ENCODE data around the gene STX1B. TPM values are rescaled to one million over a fixed set of nuclear protein-coding genes. Genes with fewer than 3 reads are reported as not detected.
A peak's percentile ranks its signal among the peaks of the same experiment; 100 is the strongest.

STX1B gene
- total RNA-seq, 2 experiments from 2014 or later = 1.3 to 1.5 TPM

- ATAC-seq (no peak), DNase-seq (no peak)
- intact Hi-C loops (cut with DNase I, micrococcal nuclease) = loop anchor here (10.0 kb wide), 2 partner anchors 111 to 311 kb away; partner anchors contain the start of gene VKORC1 (in 1 of the 2)
- CTCF ChIA-PET = interaction anchor here (0.5 to 5.2 kb wide), 24 partner anchors 9 to 885 kb away, joined by 3 to 35 read pairs (median 4); no protein-coding TSS in a partner anchor
- H3K4me3 Mint-ChIP-seq = no peak overlapping the region
- H3K27ac Mint-ChIP-seq = no peak overlapping the region
- H3K27me3 Mint-ChIP-seq = no peaks in the 10 kb centered on the region
- POLR2A ChIA-PET = interaction anchor here (1.0 kb wide), 1 partner anchor 158 kb away, joined by 3 read pairs; no protein-coding TSS in a partner anchor
- H3K9me3 Mint-ChIP-seq (ENCODE audit: low read depth) = no peaks in the 10 kb centered on the region
- H3K36me3 Mint-ChIP-seq (ENCODE audit: low read depth) = peaks cover 18% of the 10 kb centered on the region
- H3K4me1 Mint-ChIP-seq = peaks cover 3% of the 10 kb centered on the region
Observed at GRCh38 chr16:30983898-30984610, 26.4 kb downstream of the STX1B start.

GRCh38 chr16:30983289-30983889 is 27.0 kb downstream of the STX1B start:
- no peak overlapping the region for H3K4me3 Mint-ChIP-seq
- no peaks in the 10 kb centered on the region for H3K9me3 Mint-ChIP-seq (ENCODE audit: low read depth)
- H3K36me3 Mint-ChIP-seq (ENCODE audit: low read depth) = peaks cover 18% of the 10 kb centered on the region
- no peaks in the 10 kb centered on the region for H3K27me3 Mint-ChIP-seq
- intact Hi-C loops (cut with DNase I, micrococcal nuclease) = loop anchor here (10.0 kb wide), 2 partner anchors 111 to 311 kb away; partner anchors contain the start of gene VKORC1 (in 1 of the 2)
- ATAC-seq (no peak), DNase-seq (no peak)
- peaks cover 3% of the 10 kb centered on the region for H3K4me1 Mint-ChIP-seq
- ChIA-PET CTCF (interaction anchor here (0.5 to 5.2 kb wide), 12 partner anchors 10 to 886 kb away, joined by 3 to 35 read pairs (median 4); no protein-coding TSS in a partner anchor), POLR2A (no interaction called here)
- H3K27ac Mint-ChIP-seq = no peak overlapping the region

GRCh38 chr16:30982548-30983288 is 27.7 kb downstream of the STX1B start:
- Mint-ChIP-seq H3K27me3 (no peaks in the 10 kb centered on the region), H3K9me3 (ENCODE audit: low read depth) (no peaks in the 10 kb centered on the region), H3K27ac (no peak overlapping the region), H3K36me3 (ENCODE audit: low read depth) (peaks cover 18% of the 10 kb centered on the region), H3K4me1 (peaks cover 3% of the 10 kb centered on the region), H3K4me3 (no peak overlapping the region)
- DNase-seq = no peak
- ATAC-seq = no peak
- ChIA-PET POLR2A (interaction anchor here (1.1 kb wide), 1 partner anchor 143 kb away, joined by 3 read pairs; no protein-coding TSS in a partner anchor), CTCF (interaction anchor here (0.5 to 5.2 kb wide), 11 partner anchors 11 to 886 kb away, joined by 3 to 35 read pairs (median 4); no protein-coding TSS in a partner anchor)
- intact Hi-C loops (cut with DNase I, micrococcal nuclease) = loop anchor here (10.0 kb wide), 2 partner anchors 112 to 312 kb away; partner anchors contain the start of gene VKORC1 (in 1 of the 2)

GRCh38 chr16:30980959-30981358 is 29.5 kb downstream of the STX1B start:
- intact Hi-C loops (cut with DNase I, micrococcal nuclease) = loop anchor here (10.0 kb wide), 2 partner anchors 114 to 314 kb away; partner anchors contain the start of gene VKORC1 (in 1 of the 2)
- Mint-ChIP-seq H3K4me1 (peaks cover 3% of the 10 kb centered on the region), H3K4me3 (no peak overlapping the region), H3K27ac (no peak overlapping the region), H3K27me3 (no peaks in the 10 kb centered on the region), H3K36me3 (ENCODE audit: low read depth) (peaks cover 24% of the 10 kb centered on the region), H3K9me3 (ENCODE audit: low read depth) (no peaks in the 10 kb centered on the region)
- DNase-seq = no peak
- CTCF ChIA-PET = interaction anchor here (0.6 to 0.7 kb wide), 2 partner anchors 43 to 488 kb away, joined by 3 read pairs; no protein-coding TSS in a partner anchor
- ATAC-seq = no peak
- POLR2A ChIA-PET = interaction anchor here (0.6 kb wide), 1 partner anchor 462 kb away, joined by 3 read pairs; the partner anchor contains the start of gene ZNF843

- ChIA-PET CTCF (interaction anchor here (0.6 kb wide), 1 partner anchor 488 kb away, joined by 3 read pairs; no protein-coding TSS in a partner anchor), POLR2A (no interaction called here)
- no peak overlapping the region for H3K4me3 Mint-ChIP-seq
- intact Hi-C loops (cut with DNase I, micrococcal nuclease) = loop anchor here (10.0 kb wide), 2 partner anchors 114 to 314 kb away; partner anchors contain the start of gene VKORC1 (in 1 of the 2)
- no peaks in the 10 kb centered on the region for H3K9me3 Mint-ChIP-seq (ENCODE audit: low read depth)
- no peak for DNase-seq
- ATAC-seq = no peak
- no peaks in the 10 kb centered on the region for H3K27me3 Mint-ChIP-seq
- H3K27ac Mint-ChIP-seq = no peak overlapping the region
- peaks cover 28% of the 10 kb centered on the region for H3K36me3 Mint-ChIP-seq (ENCODE audit: low read depth)
- H3K4me1 Mint-ChIP-seq = peaks cover 3% of the 10 kb centered on the region
Observed at GRCh38 chr16:30980434-30980833, 30.0 kb downstream of the STX1B start.

GRCh38 chr16:30980023-30980371 is 30.4 kb downstream of the STX1B start:
- no peak overlapping the region for H3K4me3 Mint-ChIP-seq
- ChIA-PET CTCF (no interaction called here), POLR2A (no interaction called here)
- peaks cover 28% of the 10 kb centered on the region for H3K36me3 Mint-ChIP-seq (ENCODE audit: low read depth)
- DNase-seq (no peak), ATAC-seq (no peak)
- intact Hi-C loops (cut with DNase I, micrococcal nuclease) = loop anchor here (10.0 kb wide), 2 partner anchors 115 to 315 kb away; partner anchors contain the start of gene VKORC1 (in 1 of the 2)
- H3K27ac Mint-ChIP-seq = no peak overlapping the region
- no peaks in the 10 kb centered on the region for H3K27me3 Mint-ChIP-seq
- H3K4me1 Mint-ChIP-seq = peaks cover 3% of the 10 kb centered on the region
- no peaks in the 10 kb centered on the region for H3K9me3 Mint-ChIP-seq (ENCODE audit: low read depth)

- DNase-seq (no peak), ATAC-seq (no peak)
- intact Hi-C loops (cut with DNase I, micrococcal nuclease) = loop anchor here (10.0 kb wide), 2 partner anchors 115 to 315 kb away; partner anchors contain the start of gene VKORC1 (in 1 of the 2)
- Mint-ChIP-seq H3K4me1 (no peaks in the 10 kb centered on the region), H3K9me3 (ENCODE audit: low read depth) (no peaks in the 10 kb centered on the region), H3K4me3 (no peak overlapping the region), H3K27me3 (no peaks in the 10 kb centered on the region), H3K36me3 (ENCODE audit: low read depth) (peaks cover 30% of the 10 kb centered on the region), H3K27ac (no peak overlapping the region)
- CTCF ChIA-PET = interaction anchor here (0.8 kb wide), 1 partner anchor 196 kb away, joined by 4 read pairs; no protein-coding TSS in a partner anchor
- POLR2A ChIA-PET = no interaction called here
Observed at GRCh38 chr16:30979170-30980022, 31.0 kb downstream of the STX1B start.

- H3K4me1 Mint-ChIP-seq = no peaks in the 10 kb centered on the region
- peak; percentile 62 for DNase-seq
- H3K9me3 Mint-ChIP-seq (ENCODE audit: low read depth) = no peaks in the 10 kb centered on the region
- peaks cover 37% of the 10 kb centered on the region for H3K36me3 Mint-ChIP-seq (ENCODE audit: low read depth)
- no peak overlapping the region for H3K27ac Mint-ChIP-seq
- ATAC-seq = peak; percentile 59
- no peak overlapping the region for H3K4me3 Mint-ChIP-seq
- intact Hi-C loops (cut with DNase I, micrococcal nuclease) = no loop called here
- ChIA-PET POLR2A (no interaction called here), CTCF (interaction anchor here (0.7 to 0.9 kb wide), 2 partner anchors 17 to 36 kb away, joined by 3 read pairs; no protein-coding TSS in a partner anchor)
- no peaks in the 10 kb centered on the region for H3K27me3 Mint-ChIP-seq
Observed at GRCh38 chr16:30977502-30977901, 32.9 kb downstream of the STX1B start.

GRCh38 chr16:30976486-30976885 is 34.0 kb downstream of the STX1B start:
- intact Hi-C loops (cut with DNase I, micrococcal nuclease) = no loop called here
- H3K36me3 Mint-ChIP-seq (ENCODE audit: low read depth) = peaks cover 45% of the 10 kb centered on the region
- H3K4me3 Mint-ChIP-seq = no peak overlapping the region
- ATAC-seq = no peak
- no peaks in the 10 kb centered on the region for H3K27me3 Mint-ChIP-seq
- H3K27ac Mint-ChIP-seq = no peak overlapping the region
- POLR2A ChIA-PET = no interaction called here
- CTCF ChIA-PET = no interaction called here
- H3K9me3 Mint-ChIP-seq (ENCODE audit: low read depth) = no peaks in the 10 kb centered on the region
- H3K4me1 Mint-ChIP-seq = no peaks in the 10 kb centered on the region
- DNase-seq = no peak

GRCh38 chr16:30974348-30974747 is 36.1 kb downstream of the STX1B start:
- H3K36me3 Mint-ChIP-seq (ENCODE audit: low read depth) = peaks cover 50% of the 10 kb centered on the region

More at GRCh38 chr16:30974348-30974747, 36.1 kb downstream of the STX1B start:
- Mint-ChIP-seq H3K9me3 (ENCODE audit: low read depth) (no peaks in the 10 kb centered on the region), H3K4me3 (no peak overlapping the region), H3K27ac (no peak overlapping the region), H3K27me3 (no peaks in the 10 kb centered on the region), H3K4me1 (no peaks in the 10 kb centered on the region)
- POLR2A ChIA-PET = no interaction called here
- no peak for DNase-seq
- intact Hi-C loops (cut with DNase I, micrococcal nuclease) = no loop called here
- no peak for ATAC-seq
- CTCF ChIA-PET = no interaction called here

All from activated CD4-positive, alpha-beta T cell treated with anti-CD3 and anti-CD28 coated beads for 36 hours (primary cell).